NCI-H2107 treated with DMSO at 0.1 percent for 48 hours (cell line): ENCODE measurements around the gene ISG20.
"Not testable (repeated sequence)": the region's sequence is repeated elsewhere in the genome, so short reads cannot be mapped to it uniquely, and the experiment has no call there.

Experiments
- DNase-seq: peaks from one replicate; lab custom pipeline; 2025; ENCODE audit not compliant: unreplicated experiment; lab: John Stamatoyannopoulos, UW

The ISG20 gene

GRCh38 chr15:88618686-88619085 lies 20.1 kb upstream of the ISG20 start:
- no peak for DNase-seq

- DNase-seq = no peak
Measured at GRCh38 chr15:88619796-88620195, 19.0 kb upstream of the ISG20 start.

- DNase-seq = peak; percentile 55
Measured at GRCh38 chr15:88620995-88621772, 17.6 kb upstream of the ISG20 start, which contains the start of gene AEN. AEN (plus strand) TSS chr15:88621340; CDS start chr15:88626210, 4,870 bp downstream.

GRCh38 chr15:88621789-88622604 lies 16.8 kb upstream of the ISG20 start:
- DNase-seq = no peak

- DNase-seq = no peak
Measured at GRCh38 chr15:88622605-88622975, 16.2 kb upstream of the ISG20 start.

GRCh38 chr15:88623061-88623460 lies 15.8 kb upstream of the ISG20 start:
- DNase-seq = no peak

- no peak for DNase-seq
Measured at GRCh38 chr15:88623632-88624031, 15.2 kb upstream of the ISG20 start.

- no peak for DNase-seq
Measured at GRCh38 chr15:88624156-88624970, 14.5 kb upstream of the ISG20 start.

GRCh38 chr15:88624971-88625490 lies 13.8 kb upstream of the ISG20 start:
- DNase-seq = no peak

GRCh38 chr15:88625943-88626741 lies 12.7 kb upstream of the ISG20 start:
- DNase-seq = no peak

- no peak for DNase-seq
Measured at GRCh38 chr15:88627463-88627862, 11.4 kb upstream of the ISG20 start.

GRCh38 chr15:88628018-88628654 lies 10.7 kb upstream of the ISG20 start:
- no peak for DNase-seq

GRCh38 chr15:88629071-88629470 lies 9.7 kb upstream of the ISG20 start:
- DNase-seq = no peak

GRCh38 chr15:88630141-88630721 lies 8.6 kb upstream of the ISG20 start:
- no peak for DNase-seq

GRCh38 chr15:88630798-88631463 lies 7.9 kb upstream of the ISG20 start:
- DNase-seq = no peak

GRCh38 chr15:88631464-88632028 lies 7.3 kb upstream of the ISG20 start:
- no peak for DNase-seq

- not testable (repeated sequence) for DNase-seq
Measured at GRCh38 chr15:88632797-88633196, 6.0 kb upstream of the ISG20 start.

- no peak for DNase-seq
Measured at GRCh38 chr15:88634449-88634848, 4.4 kb upstream of the ISG20 start.

GRCh38 chr15:88635318-88635717 lies 3.5 kb upstream of the ISG20 start:
- no peak for DNase-seq
